ENCODE measurements around the gene MBD3.

DNA sequence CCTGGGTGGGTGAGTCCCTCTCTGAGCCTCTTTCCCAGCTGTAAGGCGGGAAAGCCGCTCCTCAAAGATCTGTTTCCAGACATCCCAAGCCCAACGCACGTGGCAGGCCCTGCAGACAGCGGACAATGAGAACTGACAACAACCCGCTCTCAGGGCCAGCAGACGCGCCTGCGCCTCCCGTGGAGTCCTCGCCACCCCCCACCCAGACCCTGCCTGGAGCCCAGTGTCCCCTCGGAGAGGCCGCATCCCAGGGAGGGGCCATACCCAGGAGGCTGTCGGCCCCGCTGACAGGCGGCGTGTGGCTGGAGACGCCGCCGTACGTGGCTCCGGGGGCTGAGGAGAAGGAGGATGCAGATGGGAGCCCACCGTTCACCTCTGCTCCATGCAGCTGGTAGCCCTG is 28.9 kb upstream of the MBD3 start:
- TF ChIP-seq, protein P1, sequence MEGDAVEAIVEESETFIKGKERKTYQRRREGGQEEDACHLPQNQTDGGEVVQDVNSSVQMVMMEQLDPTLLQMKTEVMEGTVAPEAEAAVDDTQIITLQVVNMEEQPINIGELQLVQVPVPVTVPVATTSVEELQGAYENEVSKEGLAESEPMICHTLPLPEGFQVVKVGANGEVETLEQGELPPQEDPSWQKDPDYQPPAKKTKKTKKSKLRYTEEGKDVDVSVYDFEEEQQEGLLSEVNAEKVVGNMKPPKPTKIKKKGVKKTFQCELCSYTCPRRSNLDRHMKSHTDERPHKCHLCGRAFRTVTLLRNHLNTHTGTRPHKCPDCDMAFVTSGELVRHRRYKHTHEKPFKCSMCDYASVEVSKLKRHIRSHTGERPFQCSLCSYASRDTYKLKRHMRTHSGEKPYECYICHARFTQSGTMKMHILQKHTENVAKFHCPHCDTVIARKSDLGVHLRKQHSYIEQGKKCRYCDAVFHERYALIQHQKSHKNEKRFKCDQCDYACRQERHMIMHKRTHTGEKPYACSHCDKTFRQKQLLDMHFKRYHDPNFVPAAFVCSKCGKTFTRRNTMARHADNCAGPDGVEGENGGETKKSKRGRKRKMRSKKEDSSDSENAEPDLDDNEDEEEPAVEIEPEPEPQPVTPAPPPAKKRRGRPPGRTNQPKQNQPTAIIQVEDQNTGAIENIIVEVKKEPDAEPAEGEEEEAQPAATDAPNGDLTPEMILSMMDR (IDR thresholded peaks at IDR 0.05; ENCODE audit: low read length) = no peak
- TF ChIP-seq EZH2 (IDR thresholded peaks at IDR 0.05; ENCODE audit: borderline replicate concordance, low read length) = no peak

All from OCI-LY1 (cell line).